CD4-positive, CD25-positive, alpha-beta regulatory T cell (primary cell): ENCODE measurements around the gene IL18BP. TPM values are rescaled to one million over a fixed set of nuclear protein-coding genes. Genes with fewer than 3 reads are reported as not detected.

Experiments
- ATAC-seq, 2 donors: fragments of 150-1000 bp; cut with Tn5 transposase; one replicate each; pipeline ENCODE4 v1.10.0; 2021; ENCODE audit warnings: low read depth in 2 of 2, moderate number of reproducible peaks in 2 of 2, moderate library complexity in 1 of 2
- DNase-seq, 3 donors: peaks; one replicate each; pipeline versions ENCODE4 v3.0.0 to v3.0.0-alpha.2; 2012 to 2022; ENCODE audit warnings: mixed read lengths in 1 of 3
- H3K27ac ChIP-seq: one replicate; pipeline ENCODE4 v1.7.0; 2013; ENCODE audit warnings: mild to moderate bottlenecking, low read length; ENCODE audit not compliant: insufficient read depth, poor library complexity, severe bottlenecking
- H3K27me3 ChIP-seq: one replicate; pipeline ENCODE4 v1.7.0; 2013; ENCODE audit warnings: low read length; ENCODE audit not compliant: control insufficient read depth, insufficient read depth
- H3K36me3 ChIP-seq: one replicate; pipeline ENCODE4 v1.7.0; 2013; ENCODE audit warnings: mild to moderate bottlenecking, low read length, moderate library complexity; ENCODE audit not compliant: control insufficient read depth, insufficient read depth
- H3K4me1 ChIP-seq: 2 replicates; pipeline ENCODE4 v1.7.0; 2013; ENCODE audit warnings: mild to moderate bottlenecking, low read length; ENCODE audit not compliant: insufficient read depth, control insufficient read depth, poor library complexity, severe bottlenecking
- H3K4me3 ChIP-seq: one replicate; pipeline ENCODE4 v1.7.0; 2013; ENCODE audit warnings: low read depth, mild to moderate bottlenecking, low read length, moderate library complexity
- H3K9me3 ChIP-seq, 2 experiments: 1 replicate in 1 of 2; 2 replicates in 1 of 2; pipeline ENCODE4 v1.7.0; 2013; ENCODE audit warnings: low read length in 2 of 2, mild to moderate bottlenecking in 1 of 2, moderate library complexity in 1 of 2; ENCODE audit not compliant: control insufficient read depth in 2 of 2
- H3K27ac Mint-ChIP-seq, 3 donors: one replicate each; pipeline ENCODE4 v1.8.0; 2020 to 2022; ENCODE audit warnings: mild to moderate bottlenecking in 3 of 3, mixed read lengths in 3 of 3, moderate library complexity in 2 of 3
- H3K27me3 Mint-ChIP-seq: one replicate; pipeline ENCODE4 v1.8.0; 2022; ENCODE audit warnings: mild to moderate bottlenecking, mixed read lengths
- H3K36me3 Mint-ChIP-seq: one replicate; pipeline ENCODE4 v1.8.0; 2020; ENCODE audit warnings: mixed read lengths
- H3K4me1 Mint-ChIP-seq, 4 donors: one replicate each; pipeline ENCODE4 v1.8.0; 2020 to 2022; ENCODE audit warnings: mixed read lengths in 4 of 4, mild to moderate bottlenecking in 1 of 4
- H3K4me3 Mint-ChIP-seq, 4 donors: one replicate each; pipeline ENCODE4 v1.8.0; 2020 to 2022; ENCODE audit warnings: mild to moderate bottlenecking in 4 of 4, mixed read lengths in 4 of 4, moderate library complexity in 3 of 4
- H3K9me3 Mint-ChIP-seq, 7 donors: one replicate each; pipeline ENCODE4 v1.8.0; 2020 to 2022; ENCODE audit warnings: mixed read lengths in 7 of 7, mild to moderate bottlenecking in 3 of 7, moderate library complexity in 2 of 7
- polyA plus RNA-seq, 4 donors: library from polyadenylated mRNA; unstranded; fragments of 300-500 nt; fragmentation: Illumina TruSeq; gene quantifications; one replicate each; pipeline ENCODE4 v1.2.3, GENCODE V29; 2021
- total RNA-seq: library from RNA; stranded (reverse); gene quantifications from one replicate; pipeline ENCODE4 v1.2.3, GENCODE V29; 2022

IL18BP gene
- total and polyA plus RNA-seq, 5 donors from 2014 or later, result 10.4 to 22.8 (median 13.0) TPM

GRCh38 chr11:71997594-71997993, 1.1 kb upstream of the IL18BP start:
- Mint-ChIP-seq H3K27ac (peak overlapping the region in 1 of 3 donors; percentile 20), H3K4me1 (peaks cover 15 to 39% (median 24%) of the 10 kb centered on the region in 4 donors), H3K9me3 (no peaks in the 10 kb centered on the region), H3K27me3 (no peaks in the 10 kb centered on the region), H3K4me3 (no peak overlapping the region), H3K36me3 (peaks cover 25% of the 10 kb centered on the region)
- ATAC-seq, result no peak
- H3K27me3 ChIP-seq, result no peaks in the 10 kb centered on the region
- no peak overlapping the region for H3K27ac ChIP-seq
- H3K4me3 ChIP-seq, result no peak overlapping the region
- H3K9me3 ChIP-seq, result no peaks in the 10 kb centered on the region
- DNase-seq, result no peak
- peaks cover 15% of the 10 kb centered on the region for H3K36me3 ChIP-seq
- H3K4me1 ChIP-seq, result peaks cover 24% of the 10 kb centered on the region

GRCh38 chr11:71998061-71998460, 648 bp upstream of the IL18BP start:
- no peak for DNase-seq
- H3K4me1 ChIP-seq, result peaks cover 24% of the 10 kb centered on the region
- peaks cover 17% of the 10 kb centered on the region for H3K36me3 ChIP-seq
- H3K27me3 ChIP-seq, result no peaks in the 10 kb centered on the region
- no peaks in the 10 kb centered on the region for H3K27me3 Mint-ChIP-seq
- H3K27ac Mint-ChIP-seq, result peak overlapping the region; percentile 96 to 98 (median 98)
- peaks cover 14 to 39% (median 22%) of the 10 kb centered on the region in 4 donors for H3K4me1 Mint-ChIP-seq
- no peaks in the 10 kb centered on the region for H3K9me3 Mint-ChIP-seq
- peaks cover 24% of the 10 kb centered on the region for H3K36me3 Mint-ChIP-seq
- no peak for ATAC-seq
- H3K4me3 Mint-ChIP-seq, result peak overlapping the region in 2 of 4 donors; percentile 88 to 92
- H3K27ac ChIP-seq, result no peak overlapping the region
- no peaks in the 10 kb centered on the region for H3K9me3 ChIP-seq
- no peak overlapping the region for H3K4me3 ChIP-seq

GRCh38 chr11:71999362-71999761, 653 bp downstream of the IL18BP start:
- Histone ChIP-seq H3K36me3 (peaks cover 30% of the 10 kb centered on the region), H3K27ac (peak overlapping the region; percentile 55), H3K27me3 (no peaks in the 10 kb centered on the region), H3K4me1 (peaks cover 24% of the 10 kb centered on the region), H3K4me3 (peak overlapping the region; percentile 84), H3K9me3 (no peaks in the 10 kb centered on the region)
- Mint-ChIP-seq H3K27ac (peak overlapping the region; percentile 96 to 98 (median 98)), H3K36me3 (peaks cover 23% of the 10 kb centered on the region), H3K4me3 (peak overlapping the region; percentile 82 to 92 (median 86)), H3K27me3 (no peaks in the 10 kb centered on the region), H3K9me3 (no peaks in the 10 kb centered on the region), H3K4me1 (peaks cover 10 to 39% (median 22%) of the 10 kb centered on the region in 4 donors)
- no peak for ATAC-seq
- no peak for DNase-seq

GRCh38 chr11:71999798-72000197, 1.1 kb downstream of the IL18BP start:
- DNase-seq, result no peak
- Histone ChIP-seq H3K27me3 (no peaks in the 10 kb centered on the region), H3K4me3 (peak overlapping the region; percentile 84), H3K36me3 (peaks cover 34% of the 10 kb centered on the region), H3K4me1 (peaks cover 24% of the 10 kb centered on the region), H3K9me3 (no peaks in the 10 kb centered on the region), H3K27ac (no peak overlapping the region)
- H3K9me3 Mint-ChIP-seq, result no peaks in the 10 kb centered on the region
- peaks cover 10 to 39% (median 22%) of the 10 kb centered on the region in 4 donors for H3K4me1 Mint-ChIP-seq
- no peaks in the 10 kb centered on the region for H3K27me3 Mint-ChIP-seq
- ATAC-seq, result no peak
- peak overlapping the region; percentile 82 to 92 (median 86) for H3K4me3 Mint-ChIP-seq
- peaks cover 22% of the 10 kb centered on the region for H3K36me3 Mint-ChIP-seq
- H3K27ac Mint-ChIP-seq, result peak overlapping the region; percentile 96 to 98 (median 98)

- Histone ChIP-seq H3K4me1 (peaks cover 24% of the 10 kb centered on the region), H3K9me3 (no peaks in the 10 kb centered on the region), H3K27me3 (no peaks in the 10 kb centered on the region), H3K4me3 (no peak overlapping the region), H3K36me3 (peaks cover 38% of the 10 kb centered on the region), H3K27ac (no peak overlapping the region)
- Mint-ChIP-seq H3K9me3 (no peaks in the 10 kb centered on the region), H3K4me1 (peaks cover 10 to 39% (median 22%) of the 10 kb centered on the region in 4 donors), H3K27me3 (no peaks in the 10 kb centered on the region), H3K36me3 (peaks cover 22% of the 10 kb centered on the region), H3K4me3 (peak overlapping the region in 1 of 4 donors; percentile 92), H3K27ac (peak overlapping the region in 1 of 3 donors; percentile 5)
- ATAC-seq (no peak), DNase-seq (no peak)
These were observed 1.6 kb downstream of the IL18BP start for GRCh38 chr11:72000202-72000867.

GRCh38 chr11:72001285-72001684, 2.6 kb downstream of the IL18BP start:
- Histone ChIP-seq H3K27me3 (no peaks in the 10 kb centered on the region), H3K27ac (no peak overlapping the region), H3K36me3 (peaks cover 47% of the 10 kb centered on the region), H3K4me1 (peaks cover 24% of the 10 kb centered on the region), H3K4me3 (no peak overlapping the region), H3K9me3 (no peaks in the 10 kb centered on the region)
- ATAC-seq (no peak), DNase-seq (no peak)
- Mint-ChIP-seq H3K27ac (peak overlapping the region in 1 of 3 donors; percentile 58), H3K27me3 (no peaks in the 10 kb centered on the region), H3K4me3 (no peak overlapping the region), H3K4me1 (peaks cover 10 to 39% (median 22%) of the 10 kb centered on the region in 4 donors), H3K36me3 (peaks cover 28% of the 10 kb centered on the region), H3K9me3 (no peaks in the 10 kb centered on the region)

- H3K36me3 ChIP-seq, result peaks cover 54% of the 10 kb centered on the region
- H3K4me3 ChIP-seq, result no peak overlapping the region
- Mint-ChIP-seq H3K9me3 (no peaks in the 10 kb centered on the region), H3K4me3 (peak overlapping the region in 3 of 4 donors; percentile 32 to 69 (median 40)), H3K27ac (peak overlapping the region; percentile 21 to 66 (median 58)), H3K27me3 (no peaks in the 10 kb centered on the region), H3K4me1 (peaks cover 10 to 39% (median 20%) of the 10 kb centered on the region in 4 donors), H3K36me3 (peaks cover 34% of the 10 kb centered on the region)
- ATAC-seq (no peak), DNase-seq (no peak)
- H3K27ac ChIP-seq, result no peak overlapping the region
- no peaks in the 10 kb centered on the region for H3K27me3 ChIP-seq
- peaks cover 24% of the 10 kb centered on the region for H3K4me1 ChIP-seq
- no peaks in the 10 kb centered on the region for H3K9me3 ChIP-seq
These were observed 3.3 kb downstream of the IL18BP start for GRCh38 chr11:72001834-72002591.
